DOHH2 (cell line): ENCODE data around the gene CCDC149.

Experiments
- H3F3A ChIP-seq: fragments of 200-600 bp; sonication (generic), shearing (Covaris generic); 2 replicates; pipeline ENCODE4 v1.6.0; 2016; ENCODE audit warnings: antibody characterized with exemption, mild to moderate bottlenecking; ENCODE audit not compliant: control insufficient read depth, insufficient read depth
- H3K27ac ChIP-seq: fragments of 200-600 bp; sonication (generic); 2 replicates; pipeline ENCODE4 v1.5.1; 2014; ENCODE audit warnings: low read depth, mild to moderate bottlenecking, low read length, moderate library complexity
- H3K27me3 ChIP-seq: fragments of 200-600 bp; sonication (generic); 2 replicates; pipeline ENCODE4 v1.6.1; 2014; ENCODE audit warnings: mild to moderate bottlenecking, low read length, mixed read lengths; ENCODE audit not compliant: control insufficient read depth
- H3K36me3 ChIP-seq: fragments of 200-600 bp; sonication (generic); 2 replicates; pipeline ENCODE4 v1.6.1; 2014; ENCODE audit warnings: mild to moderate bottlenecking, low read length, moderate library complexity, mixed read lengths; ENCODE audit not compliant: control insufficient read depth
- H3K4me1 ChIP-seq: fragments of 200-600 bp; sonication (generic); 2 replicates; pipeline ENCODE4 v1.6.1; 2014; ENCODE audit warnings: mild to moderate bottlenecking, low read length, mixed read lengths; ENCODE audit not compliant: control insufficient read depth
- H3K4me2 ChIP-seq: fragments of 200-600 bp; sonication (generic); 2 replicates; pipeline ENCODE4 v1.6.0; 2014; ENCODE audit warnings: mild to moderate bottlenecking, low read length, moderate library complexity
- H3K4me3 ChIP-seq: fragments of 200-600 bp; sonication (generic); 2 replicates; pipeline ENCODE4 v1.5.1; 2014; ENCODE audit warnings: mild to moderate bottlenecking, low read length, mixed read lengths
- H3K79me2 ChIP-seq: fragments of 200-600 bp; sonication (generic); 2 replicates; pipeline ENCODE4 v1.6.1; 2014; ENCODE audit warnings: mild to moderate bottlenecking, low read length, mixed read lengths; ENCODE audit not compliant: control insufficient read depth
- H3K9me2 ChIP-seq: fragments of 200-600 bp; sonication (generic); replicated peaks from 2 replicates; pipeline ENCODE4 v1.6.1; 2014; ENCODE audit warnings: mild to moderate bottlenecking, low read length, mixed read lengths; ENCODE audit not compliant: control insufficient read depth
- H3K9me3 ChIP-seq: fragments of 200-600 bp; sonication (generic); 2 replicates; pipeline ENCODE4 v1.6.1; 2014; ENCODE audit warnings: antibody characterized with exemption, low read length, mixed read lengths; ENCODE audit not compliant: control insufficient read depth, insufficient read depth
- H4K20me1 ChIP-seq: fragments of 200-600 bp; sonication (generic); 2 replicates; pipeline ENCODE4 v1.6.0; 2014; ENCODE audit warnings: low read depth, mild to moderate bottlenecking, antibody characterized with exemption, low read length, moderate library complexity; ENCODE audit not compliant: control insufficient read depth, insufficient read depth
- EZH2phosphoT487 ChIP-seq: fragments of 200-600 bp; sonication (generic); IDR thresholded peaks from 2 replicates; pipeline ENCODE4 v1.6.1; 2017; ENCODE audit warnings: borderline replicate concordance, mild to moderate bottlenecking, antibody characterized with exemption, low read length, moderate library complexity, mixed read lengths
- TF ChIP-seq, protein P1 (sequence below): fragments of 200-600 bp; sonication (generic); IDR thresholded peaks from one replicate; pipeline ENCODE4 v1.5.1; 2014; ENCODE audit warnings: antibody characterized with exemption, mild to moderate bottlenecking, low read depth, low read length; ENCODE audit not compliant: poor library complexity, severe bottlenecking

Gene CCDC149

GRCh38 chr4:24920008-24920407, 7.2 kb upstream of the CCDC149 start:
- no peaks in the 10 kb centered on the region for H3K9me2 ChIP-seq
- H3K27ac ChIP-seq = no peak overlapping the region
- no peaks in the 10 kb centered on the region for H3F3A ChIP-seq
- no peaks in the 10 kb centered on the region for H3K4me1 ChIP-seq
- no peaks in the 10 kb centered on the region for H3K9me3 ChIP-seq
- H3K4me3 ChIP-seq = no peak overlapping the region
- H3K27me3 ChIP-seq = peaks cover 2% of the 10 kb centered on the region; the same call in 1 of the 2 replicates
- no peak overlapping the region for H3K4me2 ChIP-seq
- no peaks in the 10 kb centered on the region for H4K20me1 ChIP-seq
- no peaks in the 10 kb centered on the region for H3K36me3 ChIP-seq
- H3K79me2 ChIP-seq = no peaks in the 10 kb centered on the region
- TF ChIP-seq, protein P1, sequence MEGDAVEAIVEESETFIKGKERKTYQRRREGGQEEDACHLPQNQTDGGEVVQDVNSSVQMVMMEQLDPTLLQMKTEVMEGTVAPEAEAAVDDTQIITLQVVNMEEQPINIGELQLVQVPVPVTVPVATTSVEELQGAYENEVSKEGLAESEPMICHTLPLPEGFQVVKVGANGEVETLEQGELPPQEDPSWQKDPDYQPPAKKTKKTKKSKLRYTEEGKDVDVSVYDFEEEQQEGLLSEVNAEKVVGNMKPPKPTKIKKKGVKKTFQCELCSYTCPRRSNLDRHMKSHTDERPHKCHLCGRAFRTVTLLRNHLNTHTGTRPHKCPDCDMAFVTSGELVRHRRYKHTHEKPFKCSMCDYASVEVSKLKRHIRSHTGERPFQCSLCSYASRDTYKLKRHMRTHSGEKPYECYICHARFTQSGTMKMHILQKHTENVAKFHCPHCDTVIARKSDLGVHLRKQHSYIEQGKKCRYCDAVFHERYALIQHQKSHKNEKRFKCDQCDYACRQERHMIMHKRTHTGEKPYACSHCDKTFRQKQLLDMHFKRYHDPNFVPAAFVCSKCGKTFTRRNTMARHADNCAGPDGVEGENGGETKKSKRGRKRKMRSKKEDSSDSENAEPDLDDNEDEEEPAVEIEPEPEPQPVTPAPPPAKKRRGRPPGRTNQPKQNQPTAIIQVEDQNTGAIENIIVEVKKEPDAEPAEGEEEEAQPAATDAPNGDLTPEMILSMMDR = no peak
- no peak for TF ChIP-seq EZH2phosphoT487

DNA sequence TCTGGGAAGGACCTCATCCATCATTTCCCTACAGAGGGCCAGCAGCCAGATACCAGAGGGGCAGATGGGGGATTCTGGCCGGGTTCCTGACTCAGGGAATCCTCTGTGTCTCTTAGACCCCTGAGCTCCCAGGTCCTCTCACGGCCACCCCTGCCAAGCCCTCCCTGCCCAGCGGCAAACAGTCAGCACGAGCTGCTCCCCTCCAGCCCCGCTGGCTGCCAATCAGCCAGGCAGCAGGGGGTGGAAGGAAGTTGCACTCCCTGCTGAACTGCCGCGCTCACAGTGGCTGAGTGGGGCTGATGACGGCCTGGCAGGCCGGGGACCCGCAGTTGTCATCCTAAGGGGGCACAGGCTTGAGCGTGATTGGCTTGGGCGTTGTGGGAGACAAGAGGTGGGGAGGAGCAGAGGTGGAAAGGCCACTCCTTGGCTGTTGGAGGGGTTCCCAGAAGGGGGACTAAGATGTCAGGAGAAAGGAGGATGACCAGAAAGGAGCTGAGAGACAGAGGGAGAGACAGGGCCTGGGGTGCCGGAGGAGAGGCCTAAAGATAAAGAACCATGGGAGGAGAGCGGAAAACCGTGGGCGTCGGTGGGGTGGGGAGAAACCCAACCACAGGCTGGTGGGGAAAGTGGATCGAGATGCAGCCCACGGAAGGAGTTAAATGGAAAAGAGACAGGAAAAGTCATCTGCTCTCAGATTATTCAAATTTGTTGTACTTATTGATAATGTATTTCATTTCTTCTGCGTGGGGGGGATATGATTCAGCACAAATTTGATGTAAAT, 4.4 kb upstream of the CCDC149 start:
- Histone ChIP-seq H3K79me2 (no peaks in the 10 kb centered on the region), H3K4me3 (no peak overlapping the region), H4K20me1 (no peaks in the 10 kb centered on the region), H3K27me3 (no peaks in the 10 kb centered on the region), H3K36me3 (no peaks in the 10 kb centered on the region), H3K9me3 (no peaks in the 10 kb centered on the region), H3F3A (no peaks in the 10 kb centered on the region), H3K9me2 (no peaks in the 10 kb centered on the region), H3K4me1 (no peaks in the 10 kb centered on the region), H3K27ac (no peak overlapping the region), H3K4me2 (no peak overlapping the region)
- TF ChIP-seq EZH2phosphoT487 = no peak
- TF ChIP-seq, protein P1 = no peak

DNA sequence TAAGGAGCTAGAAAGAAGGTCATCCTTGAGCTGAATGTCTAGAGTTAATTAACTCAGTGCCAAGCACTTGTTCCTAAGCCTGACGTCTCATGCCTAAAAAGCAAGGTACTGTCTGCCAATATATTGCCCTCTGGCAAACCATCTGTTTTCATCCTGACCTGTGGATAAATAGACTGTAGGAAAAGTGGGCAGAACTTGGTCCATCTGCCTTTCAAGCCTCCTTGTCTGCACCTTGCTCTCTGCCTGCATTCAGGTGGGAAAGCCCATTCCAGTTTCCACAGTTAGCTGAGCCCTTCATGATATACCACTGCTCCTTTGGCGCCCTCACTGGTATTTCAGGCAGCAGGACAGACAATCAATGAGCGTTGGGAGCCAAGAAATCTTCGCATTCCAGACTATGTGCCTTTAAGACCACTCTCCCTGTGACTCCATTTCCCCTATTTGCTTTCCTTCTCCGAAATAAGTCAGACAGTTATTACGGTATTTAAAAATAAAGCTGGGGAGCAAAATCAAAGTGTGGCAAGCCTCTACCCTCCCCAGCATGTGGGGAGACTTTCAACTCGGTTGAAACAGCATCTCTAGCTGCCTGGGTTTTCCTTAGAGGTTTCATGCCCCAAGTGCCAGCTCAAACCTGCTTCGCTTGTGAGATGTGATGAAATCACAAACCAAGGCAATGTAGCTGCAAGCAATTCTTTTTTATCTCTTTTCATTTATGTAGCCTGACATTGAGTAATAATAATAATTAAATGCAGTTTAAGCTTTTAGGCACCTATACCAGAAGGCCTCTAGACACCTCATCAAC, 2.5 kb upstream of the CCDC149 start:
- H3K9me3 ChIP-seq = no peaks in the 10 kb centered on the region
- H3K36me3 ChIP-seq = no peaks in the 10 kb centered on the region
- H3K27me3 ChIP-seq = no peaks in the 10 kb centered on the region
- no peak overlapping the region for H3K4me3 ChIP-seq
- no peaks in the 10 kb centered on the region for H3F3A ChIP-seq
- no peak overlapping the region for H3K27ac ChIP-seq
- TF ChIP-seq EZH2phosphoT487 = no peak
- TF ChIP-seq, protein P1 = no peak
- H3K9me2 ChIP-seq = no peaks in the 10 kb centered on the region
- no peaks in the 10 kb centered on the region for H3K79me2 ChIP-seq
- no peaks in the 10 kb centered on the region for H3K4me1 ChIP-seq
- H4K20me1 ChIP-seq = no peaks in the 10 kb centered on the region
- H3K4me2 ChIP-seq = no peak overlapping the region
